CD4-positive, alpha-beta T cell (primary cell): ENCODE results near the gene CUEDC1. TPM values are rescaled to one million over a fixed set of nuclear protein-coding genes. Genes with fewer than 3 reads are reported as not detected.

Experiments
- ATAC-seq: fragments of 200-7000 bp; cut with Tn5 transposase; one replicate; pipeline ENCODE4 v1.10.0; 2022; ENCODE audit warnings: mild to moderate bottlenecking; ENCODE audit not compliant: poor library complexity
- CTCF ChIA-PET: fragments of 350-600 bp; sonication (Branson Sonifier 250); formaldehyde crosslinking; loops from one replicate; lab custom pipeline; 2021; ENCODE audit warnings: antibody characterized with exemption, inconsistent platforms; lab: Charles Lee
- POLR2A ChIA-PET: fragments of 350-600 bp; sonication (Branson Sonifier 250); formaldehyde crosslinking; loops from one replicate; lab custom pipeline; 2021; ENCODE audit warnings: antibody characterized with exemption, inconsistent platforms; lab: Charles Lee
- DNase-seq, 14 experiments: peaks; one replicate each; pipeline ENCODE4 v3.0.0-alpha.2; 2013 to 2020; ENCODE audit warnings: mixed read lengths in 2 of 14
- H3K27ac ChIP-seq, 2 donors: one replicate each; pipeline versions ENCODE4 v1.5.1 to v1.7.0; 2013; ENCODE audit warnings: low read length in 2 of 2, low read depth in 1 of 2, mild to moderate bottlenecking in 1 of 2
- H3K27me3 ChIP-seq, 2 experiments: 1 replicate in 1 of 2; 2 replicates in 1 of 2; pipeline versions ENCODE4 v1.6.1 to v1.7.0; 2013; ENCODE audit warnings: low read length in 2 of 2, control low read depth in 1 of 2, mild to moderate bottlenecking in 1 of 2, moderate library complexity in 1 of 2; ENCODE audit not compliant: insufficient read depth in 2 of 2, control insufficient read depth in 1 of 2
- H3K36me3 ChIP-seq: one replicate; pipeline ENCODE4 v1.6.1; 2013; ENCODE audit warnings: low read length, control low read depth; ENCODE audit not compliant: insufficient read depth
- H3K4me1 ChIP-seq: one replicate; pipeline ENCODE4 v1.6.1; 2013; ENCODE audit warnings: low read length, control low read depth; ENCODE audit not compliant: insufficient read depth
- H3K4me3 ChIP-seq: one replicate; pipeline ENCODE4 v1.5.1; 2013; ENCODE audit warnings: mild to moderate bottlenecking, low read length, moderate library complexity
- H3K9me3 ChIP-seq, 2 experiments: 1 replicate in 1 of 2; 2 replicates in 1 of 2; pipeline versions ENCODE4 v1.6.1 to v1.7.0; 2013; ENCODE audit warnings: low read length in 2 of 2, mild to moderate bottlenecking in 2 of 2, control low read depth in 1 of 2, moderate library complexity in 1 of 2; ENCODE audit not compliant: control insufficient read depth in 1 of 2, insufficient read depth in 1 of 2
- H3K27ac Mint-ChIP-seq: one replicate; pipeline ENCODE4 v1.8.0; 2020; ENCODE audit warnings: mixed read lengths
- H3K27me3 Mint-ChIP-seq: one replicate; pipeline ENCODE4 v1.8.0; 2021; ENCODE audit warnings: mixed read lengths
- H3K36me3 Mint-ChIP-seq: one replicate; pipeline ENCODE4 v1.8.0; 2021; ENCODE audit warnings: low read depth, mixed read lengths
- H3K4me1 Mint-ChIP-seq: one replicate; pipeline ENCODE4 v1.8.0; 2021; ENCODE audit warnings: low read depth, mixed read lengths
- H3K4me3 Mint-ChIP-seq: one replicate; pipeline ENCODE4 v1.8.0; 2020; ENCODE audit warnings: mild to moderate bottlenecking, mixed read lengths
- H3K9me3 Mint-ChIP-seq: one replicate; pipeline ENCODE4 v1.8.0; 2020; ENCODE audit warnings: mixed read lengths
- CTCF ChIP-seq: fragments of 200-600 bp; IDR thresholded peaks from one replicate; pipeline ENCODE4 v1.8.0; 2022; ENCODE audit warnings: antibody characterized with exemption, mild to moderate bottlenecking
- intact Hi-C, 2 experiments: fragments of 100-400 bp; cut with DNase I in 1 of 2; cut with micrococcal nuclease in 1 of 2; formaldehyde crosslinking; loops; one replicate each; pipeline versions ENCODE4 v1.15.1 to v1.9.0; 2023 to 2025; cut with DNase I, micrococcal nuclease
- polyA plus RNA-seq, 2 donors: library from polyadenylated mRNA; unstranded; fragments of 120-200 nt; gene quantifications; one replicate each; pipeline ENCODE4 v1.2.1, GENCODE V29; 2013
- total RNA-seq, 174 experiments: library from RNA in 2 of 174; stranded (reverse) in 2 of 174; gene quantifications; one replicate each; pipeline ENCODE4 v1.2.3 and lab custom pipeline; 2021 to 2026

The CUEDC1 gene
- 1 to 10 TPM in 1 of 2 experiments, under 1 TPM in 1; 0.41 to 1.0 TPM for total RNA-seq
- polyA plus RNA-seq (2013, experiment 1 of 2): 2.1 TPM
- polyA plus RNA-seq (2013, experiment 2 of 2): 2.8 TPM
- total RNA-seq (lab: John Stamatoyannopoulos, UW): 0 to 4.7 (median 0.43) reads per million in 172 experiments

- CTCF ChIA-PET: interaction anchor here (0.9 to 2.5 kb wide), 5 partner anchors 26 to 42 kb away, joined by 3 to 5 read pairs (median 3); partner anchors contain the start of gene VEZF1
- no peaks in the 10 kb centered on the region for H3K36me3 Mint-ChIP-seq
- Histone ChIP-seq H3K4me1 (peaks cover 19% of the 10 kb centered on the region), H3K4me3 (peak within 1 kb of the TSS; percentile 57), H3K27ac (no peak within 1 kb of the TSS), H3K36me3 (no peaks in the 10 kb centered on the region), H3K9me3 (no peaks in the 10 kb centered on the region), H3K27me3 (peaks cover 9 to 13% of the 10 kb centered on the region in 2 experiments)
- H3K27me3 Mint-ChIP-seq: peaks cover 40% of the 10 kb centered on the region
- H3K27ac Mint-ChIP-seq: no peak within 1 kb of the TSS
- H3K4me1 Mint-ChIP-seq: peaks cover 25% of the 10 kb centered on the region
- peak within 1 kb of the TSS; percentile 86 for H3K4me3 Mint-ChIP-seq
- DNase-seq (peak; percentile 38 to 81 (median 57)), ATAC-seq (peak; percentile 82)
- H3K9me3 Mint-ChIP-seq: no peaks in the 10 kb centered on the region
- intact Hi-C loops: no loop called here
- TF ChIP-seq CTCF: no peak
- POLR2A ChIA-PET: interaction anchor here (0.6 to 2.4 kb wide), 9 partner anchors 8 to 1663 kb away, joined by 3 to 12 read pairs (median 5); partner anchors contain the start of genes MRPS23, SRSF1 and VEZF1
Observed at GRCh38 chr17:57955183-57955931, at the start of gene CUEDC1. CUEDC1 (minus strand) TSS chr17:57955412; CDS start chr17:57885564, 69,848 bp downstream.

GRCh38 chr17:58004060-58004459 lies 48.8 kb upstream of the CUEDC1 start:
- Histone ChIP-seq H3K27ac (no peak overlapping the region), H3K36me3 (peaks cover 54% of the 10 kb centered on the region), H3K4me3 (no peak overlapping the region), H3K27me3 (no peaks in the 10 kb centered on the region), H3K9me3 (no peaks in the 10 kb centered on the region), H3K4me1 (peaks cover 29% of the 10 kb centered on the region)
- intact Hi-C loops: loop anchor here (10.0 kb wide), 4 partner anchors 511 to 1701 kb away; partner anchors contain the start of genes C17orf67 (in 1 of the 2), DGKE (in 1 of the 2), MSI2 (in 1 of the 2) and MTMR4 (in 1 of the 2)
- H3K9me3 Mint-ChIP-seq: no peaks in the 10 kb centered on the region
- ChIA-PET CTCF (no interaction called here), POLR2A (interaction anchor here (1.1 kb wide), 1 partner anchor 16 kb away, joined by 5 read pairs; the partner anchor contains the start of gene VEZF1)
- H3K27ac Mint-ChIP-seq: peak overlapping the region; percentile 16
- TF ChIP-seq CTCF: no peak
- H3K27me3 Mint-ChIP-seq: no peaks in the 10 kb centered on the region
- peaks cover 79% of the 10 kb centered on the region for H3K4me1 Mint-ChIP-seq
- H3K4me3 Mint-ChIP-seq: peak overlapping the region; percentile 47
- H3K36me3 Mint-ChIP-seq: peaks cover 79% of the 10 kb centered on the region
- DNase-seq: no peak
- no peak for ATAC-seq

GRCh38 chr17:58002973-58003372 lies 47.8 kb upstream of the CUEDC1 start:
- Histone ChIP-seq H3K4me3 (no peak overlapping the region), H3K9me3 (no peaks in the 10 kb centered on the region), H3K36me3 (peaks cover 54% of the 10 kb centered on the region), H3K27ac (no peak overlapping the region), H3K27me3 (no peaks in the 10 kb centered on the region), H3K4me1 (peaks cover 23% of the 10 kb centered on the region)
- peak overlapping the region; percentile 65 for H3K4me3 Mint-ChIP-seq
- DNase-seq (no peak), ATAC-seq (no peak)
- intact Hi-C loops: loop anchor here (10.0 kb wide), 4 partner anchors 512 to 1702 kb away; partner anchors contain the start of genes C17orf67 (in 1 of the 2), DGKE (in 1 of the 2), MSI2 (in 1 of the 2) and MTMR4 (in 1 of the 2)
- TF ChIP-seq CTCF: no peak
- peaks cover 79% of the 10 kb centered on the region for H3K36me3 Mint-ChIP-seq
- H3K27me3 Mint-ChIP-seq: no peaks in the 10 kb centered on the region
- ChIA-PET CTCF (interaction anchor here (0.6 kb wide), 1 partner anchor 19 kb away, joined by 4 read pairs; no protein-coding TSS in a partner anchor), POLR2A (interaction anchor here (1.1 to 1.4 kb wide), 2 partner anchors 9 to 15 kb away, joined by 5 read pairs; partner anchors contain the start of gene VEZF1)
- H3K9me3 Mint-ChIP-seq: no peaks in the 10 kb centered on the region
- peak overlapping the region; percentile 8 for H3K27ac Mint-ChIP-seq
- peaks cover 87% of the 10 kb centered on the region for H3K4me1 Mint-ChIP-seq
